Stimulated activated CD8-positive, alpha-beta memory T cell treated with anti-CD3 and anti-CD28 coated beads, Interleukin-15, amount 100 ng/mL, for 1 hour (primary cell): ENCODE measurements around the gene HOGA1.
"Not testable (repeated sequence)": the region's sequence is repeated elsewhere in the genome, so short reads cannot be mapped to it uniquely, and the experiment has no call there.

Experiments
- DNase-seq: peaks from one replicate; pipeline ENCODE4 v3.0.0-alpha.2; 2020; ENCODE audit warnings: low read depth

Gene HOGA1

DNA sequence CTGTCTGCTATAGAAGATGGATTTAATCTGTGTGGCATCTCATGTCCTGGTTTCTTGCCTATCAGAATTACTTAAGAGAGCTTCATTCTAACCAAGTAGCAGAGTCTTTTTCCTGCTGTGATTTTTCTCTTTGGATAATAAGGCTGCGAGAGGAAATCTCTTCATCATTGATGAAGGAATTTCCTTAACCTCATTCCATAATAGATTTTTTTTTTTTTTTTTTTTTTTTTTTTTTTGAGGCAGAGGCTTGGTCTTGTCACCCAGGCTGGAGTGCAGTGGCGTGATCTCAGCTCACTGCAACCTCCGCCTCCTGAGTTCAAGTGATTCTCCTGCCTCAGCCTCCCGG is 65.2 kb downstream of the HOGA1 start:
- DNase-seq: not testable (repeated sequence)

GRCh38 chr10:97650726-97651125 is 66.5 kb downstream of the HOGA1 start:
- no peak for DNase-seq

GRCh38 chr10:97651773-97652172 is 67.6 kb downstream of the HOGA1 start:
- DNase-seq: no peak

- no peak for DNase-seq
These were observed 72.6 kb downstream of the HOGA1 start for GRCh38 chr10:97656777-97657176.

DNA sequence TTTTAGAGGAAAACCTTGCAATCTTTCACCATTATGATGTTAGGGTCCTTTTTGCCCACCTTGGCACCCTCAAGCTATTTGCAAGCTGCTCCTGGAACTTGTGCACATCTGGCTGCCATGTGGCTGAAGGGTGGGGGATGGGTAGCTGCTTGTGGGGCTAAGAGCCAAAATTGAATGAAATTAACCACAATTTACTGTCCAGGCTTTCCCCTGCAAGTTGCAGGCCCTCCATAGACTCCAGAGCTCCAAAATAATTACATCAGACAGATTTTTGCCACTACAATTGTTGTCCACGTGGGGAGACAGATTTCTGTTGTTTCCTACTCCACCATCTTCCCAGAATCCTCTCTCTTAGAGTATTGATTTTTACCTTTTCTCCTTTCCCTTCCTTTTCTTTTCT is 75.4 kb downstream of the HOGA1 start:
- no peak for DNase-seq
